ENCODE results near the gene SERPING1.

DNA sequence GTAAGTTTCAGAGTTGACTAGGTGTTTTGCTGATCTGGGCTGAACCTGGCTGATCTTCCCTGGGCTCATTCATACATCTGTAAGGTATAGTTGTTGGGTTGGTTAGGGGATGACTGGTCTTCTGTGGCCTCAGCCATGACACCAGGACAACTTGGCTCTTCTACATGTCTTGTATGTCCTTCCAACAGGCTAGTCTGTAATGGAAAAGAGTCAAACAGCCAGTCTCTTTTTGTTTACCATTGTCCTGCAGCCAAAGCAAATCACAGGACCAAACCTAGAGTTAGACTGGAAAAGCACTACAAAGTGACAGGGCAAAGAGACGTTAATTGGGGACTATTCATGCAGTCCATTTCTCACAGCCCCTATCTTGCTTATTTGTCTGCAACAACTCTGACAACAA, 17.8 kb downstream of the SERPING1 start:
- TF ChIP-seq CTCF (IDR thresholded peaks at IDR 0.05): no peak
- no peak for TF ChIP-seq EZH2 (IDR thresholded peaks at IDR 0.05; ENCODE audit: borderline replicate concordance, insufficient read depth, low read depth, low read length, poor library complexity, severe bottlenecking)
